WTC11 (cell line): ENCODE data around the gene GABBR2.

Experiments used
- ATF2 ChIP-seq: sonication (generic); formaldehyde crosslinking; IDR thresholded peaks from 2 replicates; pipeline ENCODE4 v1.8.1; 2022; ENCODE audit warnings: low read depth, missing genetic modification reagents, borderline replicate concordance
- ATF3 ChIP-seq: sonication (generic); formaldehyde crosslinking; conservative IDR thresholded peaks from 2 replicates; pipeline ENCODE4 v1.8.1; 2022; ENCODE audit warnings: mild to moderate bottlenecking, missing genetic modification reagents
- CTCF ChIP-seq: fragments of 200-600 bp; IDR thresholded peaks from 2 replicates; pipeline ENCODE4 v1.8.0; 2022; ENCODE audit warnings: antibody characterized with exemption
- ERG ChIP-seq: fragments of 250-450 bp; sonication (Bioruptor Pico); IDR thresholded peaks from 2 replicates; pipeline ENCODE4 v1.8.0; 2021; ENCODE audit warnings: mild to moderate bottlenecking
- FOXJ3 ChIP-seq: sonication (generic); formaldehyde crosslinking; IDR thresholded peaks from 2 replicates; pipeline ENCODE4 v1.9.0; 2021; ENCODE audit warnings: missing genetic modification reagents, mild to moderate bottlenecking, borderline replicate concordance
- HMGA2 ChIP-seq: fragments of 250-450 bp; sonication (Bioruptor Pico); IDR thresholded peaks from 2 replicates; pipeline ENCODE4 v1.4.0; 2021; ENCODE audit warnings: mild to moderate bottlenecking, moderate library complexity
- NR3C1 ChIP-seq: sonication (generic); formaldehyde crosslinking; conservative IDR thresholded peaks from 2 replicates; pipeline ENCODE4 v1.8.1; 2023; ENCODE audit warnings: low read depth, mild to moderate bottlenecking, missing genetic modification reagents
- SMAD3 ChIP-seq: sonication (generic); formaldehyde crosslinking; IDR thresholded peaks from 2 replicates; pipeline ENCODE4 v1.8.0; 2022; ENCODE audit warnings: missing genetic modification reagents, mild to moderate bottlenecking, borderline replicate concordance
- SP1 ChIP-seq: sonication (generic); formaldehyde crosslinking; conservative IDR thresholded peaks from 2 replicates; pipeline ENCODE4 v1.8.1; 2022; ENCODE audit warnings: missing genetic modification reagents
- TP53 ChIP-seq: sonication (generic); formaldehyde crosslinking; IDR thresholded peaks from 2 replicates; pipeline ENCODE4 v1.8.1; 2023; ENCODE audit warnings: mild to moderate bottlenecking, missing genetic modification reagents
- USF2 ChIP-seq: sonication (generic); formaldehyde crosslinking; IDR thresholded peaks from 2 replicates; pipeline ENCODE4 v1.8.1; 2023; ENCODE audit warnings: mild to moderate bottlenecking, missing genetic modification reagents, moderate library complexity
- ZBTB21 ChIP-seq: sonication (generic); formaldehyde crosslinking; IDR thresholded peaks from 2 replicates; pipeline ENCODE4 v1.8.1; 2023; ENCODE audit warnings: mild to moderate bottlenecking, missing genetic modification reagents, borderline replicate concordance
- ZNF121 ChIP-seq: sonication (generic); formaldehyde crosslinking; IDR thresholded peaks from 2 replicates; pipeline ENCODE4 v1.8.0; 2023; ENCODE audit warnings: missing genetic modification reagents
- ZNF423 ChIP-seq: fragments of 250-450 bp; sonication (Bioruptor Pico); IDR thresholded peaks from 2 replicates; pipeline ENCODE4 v2.1.2; 2022; ENCODE audit warnings: mild to moderate bottlenecking, moderate library complexity

GRCh38 chr9:98328141-98328540 is 380.6 kb downstream of the GABBR2 start:
- no peak for TF ChIP-seq CTCF
- no peak for TF ChIP-seq ZNF423 (CRISPR knock-in tag)
- no peak for TF ChIP-seq ZNF121 (CRISPR knock-in tag)
- no peak for TF ChIP-seq HMGA2
- TF ChIP-seq SMAD3 (CRISPR knock-in tag): no peak
- TF ChIP-seq TP53 (CRISPR knock-in tag): no peak
- TF ChIP-seq SP1 (CRISPR knock-in tag): no peak
- TF ChIP-seq ATF2 (CRISPR knock-in tag): no peak
- TF ChIP-seq NR3C1 (CRISPR knock-in tag): no peak
- TF ChIP-seq ATF3 (CRISPR knock-in tag): no peak
- TF ChIP-seq ERG (CRISPR knock-in tag): no peak
- no peak for TF ChIP-seq ZBTB21
- no peak for TF ChIP-seq USF2 (CRISPR knock-in tag)
- no peak for TF ChIP-seq FOXJ3 (CRISPR knock-in tag)
